GM12891 (cell line): ENCODE results near the gene C1orf159.

ENCODE experiments used
- PAX5 ChIP-seq: IDR thresholded peaks from 2 replicates; pipeline ENCODE4 v1.6.1; 2011; ENCODE audit warnings: low read length, moderate library complexity, mild to moderate bottlenecking; ENCODE audit not compliant: insufficient read depth, severe bottlenecking
- POLR2A ChIP-seq: IDR thresholded peaks from 2 replicates; pipeline ENCODE4 v1.6.1; 2011; ENCODE audit warnings: low read depth, low read length, control low read depth
- POLR2AphosphoS5 ChIP-seq: IDR thresholded peaks from 2 replicates; pipeline ENCODE4 v1.6.1; 2011; ENCODE audit warnings: low read depth, low read length, control low read depth
- POU2F2 ChIP-seq: IDR thresholded peaks from 2 replicates; pipeline ENCODE4 v1.6.1; 2011; ENCODE audit warnings: low read depth, mild to moderate bottlenecking, control low read depth, low read length, moderate library complexity
- SPI1 ChIP-seq: IDR thresholded peaks from 2 replicates; pipeline ENCODE4 v1.6.1; 2011; ENCODE audit warnings: low read depth, low read length, control low read depth
- TAF1 ChIP-seq: IDR thresholded peaks from 2 replicates; pipeline ENCODE4 v1.6.1; 2011; ENCODE audit warnings: low read depth, low read length, control low read depth

- TF ChIP-seq POLR2A (no peak), POLR2AphosphoS5 (no peak), SPI1 (no peak), TAF1 (no peak), POU2F2 (no peak), PAX5 (no peak)
Observed at GRCh38 chr1:1035291-1035943, 80.5 kb downstream of the C1orf159 start.
